ENCODE data around the gene MSRB2.

The MSRB2 gene

GRCh38 chr10:23146258-23146657 is 50.9 kb downstream of the MSRB2 start:
- no peaks in the 10 kb centered on the region for H3K4me1 ChIP-seq (ENCODE audit: low read length)
- H3K4me2 ChIP-seq (ENCODE audit: low read depth, low read length), result no peak overlapping the region
- H3K36me3 ChIP-seq (replicated peaks; ENCODE audit: insufficient read depth, low read length), result no peaks in the 10 kb centered on the region
- no peaks in the 10 kb centered on the region for H3F3A ChIP-seq (ENCODE audit: insufficient read depth, low read length)
- H3K27me3 ChIP-seq (replicated peaks; ENCODE audit: insufficient read depth, low read length), result no peaks in the 10 kb centered on the region
- no peak for DNase-seq
- H4K20me1 ChIP-seq (ENCODE audit: insufficient read depth, low read length), result no peaks in the 10 kb centered on the region
- H3K9me2 ChIP-seq (replicated peaks; ENCODE audit: insufficient read depth, low read length), result no peaks in the 10 kb centered on the region
- no peaks in the 10 kb centered on the region for H3K79me2 ChIP-seq (ENCODE audit: low read length)
- H3K9ac ChIP-seq (ENCODE audit: low read length), result no peak overlapping the region
- no peaks in the 10 kb centered on the region for H3K9me3 ChIP-seq (replicated peaks; ENCODE audit: insufficient read depth, low read length)
- H2AFZ ChIP-seq (ENCODE audit: low read length), result no peak overlapping the region
- no peak overlapping the region for H3K27ac ChIP-seq (ENCODE audit: low read length)
- TF ChIP-seq EZH2 (optimal IDR thresholded peaks at IDR 0.05; ENCODE audit: low read depth, low read length) (no peak), CTCF (IDR thresholded peaks at IDR 0.05; ENCODE audit: low read length) (no peak), EZH2phosphoT487 (IDR thresholded peaks at IDR 0.05; ENCODE audit: low read length) (no peak)
- no peak overlapping the region for H3K4me3 ChIP-seq (ENCODE audit: low read length)

- no peaks in the 10 kb centered on the region for H3F3A ChIP-seq (ENCODE audit: insufficient read depth, low read length)
- H3K4me3 ChIP-seq (ENCODE audit: low read length), result no peak overlapping the region
- H3K9me3 ChIP-seq (replicated peaks; ENCODE audit: insufficient read depth, low read length), result no peaks in the 10 kb centered on the region
- no peak overlapping the region for H2AFZ ChIP-seq (ENCODE audit: low read length)
- H3K4me2 ChIP-seq (ENCODE audit: low read depth, low read length), result no peak overlapping the region
- no peaks in the 10 kb centered on the region for H3K79me2 ChIP-seq (ENCODE audit: low read length)
- no peaks in the 10 kb centered on the region for H3K36me3 ChIP-seq (replicated peaks; ENCODE audit: insufficient read depth, low read length)
- TF ChIP-seq CTCF (IDR thresholded peaks at IDR 0.05; ENCODE audit: low read length) (no peak), EZH2phosphoT487 (IDR thresholded peaks at IDR 0.05; ENCODE audit: low read length) (no peak), EZH2 (optimal IDR thresholded peaks at IDR 0.05; ENCODE audit: low read depth, low read length) (no peak)
- no peaks in the 10 kb centered on the region for H4K20me1 ChIP-seq (ENCODE audit: insufficient read depth, low read length)
- no peaks in the 10 kb centered on the region for H3K4me1 ChIP-seq (ENCODE audit: low read length)
- no peaks in the 10 kb centered on the region for H3K9me2 ChIP-seq (replicated peaks; ENCODE audit: insufficient read depth, low read length)
- H3K27me3 ChIP-seq (replicated peaks; ENCODE audit: insufficient read depth, low read length), result no peaks in the 10 kb centered on the region
- no peak overlapping the region for H3K9ac ChIP-seq (ENCODE audit: low read length)
- DNase-seq, result no peak
- H3K27ac ChIP-seq (ENCODE audit: low read length), result no peak overlapping the region
These were observed 51.7 kb downstream of the MSRB2 start for GRCh38 chr10:23147035-23147434.

GRCh38 chr10:23148214-23148613 is 52.8 kb downstream of the MSRB2 start:
- Histone ChIP-seq H3K79me2 (ENCODE audit: low read length) (no peaks in the 10 kb centered on the region), H2AFZ (ENCODE audit: low read length) (no peak overlapping the region), H3F3A (ENCODE audit: insufficient read depth, low read length) (no peaks in the 10 kb centered on the region), H3K4me2 (ENCODE audit: low read depth, low read length) (no peak overlapping the region), H4K20me1 (ENCODE audit: insufficient read depth, low read length) (no peaks in the 10 kb centered on the region), H3K36me3 (replicated peaks; ENCODE audit: insufficient read depth, low read length) (no peaks in the 10 kb centered on the region), H3K9me3 (replicated peaks; ENCODE audit: insufficient read depth, low read length) (no peaks in the 10 kb centered on the region), H3K9ac (ENCODE audit: low read length) (no peak overlapping the region), H3K27me3 (replicated peaks; ENCODE audit: insufficient read depth, low read length) (no peaks in the 10 kb centered on the region), H3K27ac (ENCODE audit: low read length) (no peak overlapping the region), H3K4me1 (ENCODE audit: low read length) (no peaks in the 10 kb centered on the region), H3K4me3 (ENCODE audit: low read length) (no peak overlapping the region), H3K9me2 (replicated peaks; ENCODE audit: insufficient read depth, low read length) (no peaks in the 10 kb centered on the region)
- DNase-seq, result no peak
- TF ChIP-seq EZH2phosphoT487 (IDR thresholded peaks at IDR 0.05; ENCODE audit: low read length), result no peak
- TF ChIP-seq CTCF (IDR thresholded peaks at IDR 0.05; ENCODE audit: low read length), result no peak
- no peak for TF ChIP-seq EZH2 (optimal IDR thresholded peaks at IDR 0.05; ENCODE audit: low read depth, low read length)

Measured in MM.1S (cell line).